ENCODE results near the gene SLC9C2. TPM values are rescaled to one million over a fixed set of nuclear protein-coding genes. Genes with fewer than 3 reads are reported as not detected.
"Not testable (repeated sequence)": the region's sequence is repeated elsewhere in the genome, so short reads cannot be mapped to it uniquely, and the experiment has no call there.

Gene SLC9C2
- total RNA-seq, 2 experiments from 2014 or later = not detected

GRCh38 chr1:173467426-173467825, 135.4 kb downstream of the SLC9C2 start:
- Histone ChIP-seq H3K27me3 (ENCODE audit: control insufficient read depth in 1 of 2, insufficient read depth in 2 of 2, low read length in 2 of 2) (no peaks in the 10 kb centered on the region), H3K4me1 (ENCODE audit: insufficient read depth, low read length) (no peaks in the 10 kb centered on the region), H3K27ac (ENCODE audit: low read depth in 1 of 2, low read length in 2 of 2) (no peak overlapping the region), H3K4me3 (ENCODE audit: low read length) (no peak overlapping the region), H3K9me3 (ENCODE audit: control insufficient read depth in 1 of 2, insufficient read depth in 1 of 2, low read length in 2 of 2) (peaks cover 7 to 12% of the 10 kb centered on the region in 2 experiments), H3K36me3 (ENCODE audit: insufficient read depth, low read length) (peaks cover 3% of the 10 kb centered on the region)
- no peak overlapping the region for H3K4me3 Mint-ChIP-seq
- H3K9me3 Mint-ChIP-seq = peaks cover 20% of the 10 kb centered on the region
- ATAC-seq (ENCODE audit: poor library complexity) (no peak), DNase-seq (no peak)
- H3K4me1 Mint-ChIP-seq (ENCODE audit: low read depth) = peaks cover 31% of the 10 kb centered on the region
- intact Hi-C loops (cut with DNase I, micrococcal nuclease) = no loop called here
- H3K27me3 Mint-ChIP-seq = no peaks in the 10 kb centered on the region
- ChIA-PET POLR2A (interaction anchor here (1.6 kb wide), 1 partner anchor 9 kb away, joined by 4 read pairs; no protein-coding TSS in a partner anchor), CTCF (interaction anchor here (0.8 to 1.1 kb wide), 2 partner anchors 17 to 36 kb away, joined by 3 read pairs; no protein-coding TSS in a partner anchor)
- TF ChIP-seq CTCF (IDR thresholded peaks at IDR 0.05) = no peak
- no peak overlapping the region for H3K27ac Mint-ChIP-seq
- peaks cover 98% of the 10 kb centered on the region for H3K36me3 Mint-ChIP-seq (ENCODE audit: low read depth)

GRCh38 chr1:173464185-173464584, 138.7 kb downstream of the SLC9C2 start:
- CTCF ChIA-PET = not testable (repeated sequence)

GRCh38 chr1:173462666-173463065, 140.2 kb downstream of the SLC9C2 start:
- ATAC-seq (ENCODE audit: poor library complexity); intact Hi-C loops (cut with DNase I, micrococcal nuclease); DNase-seq; H3K4me1 ChIP-seq (ENCODE audit: insufficient read depth, low read length); H3K4me3 ChIP-seq (ENCODE audit: low read length); H3K27me3 Mint-ChIP-seq; H3K27me3 ChIP-seq (ENCODE audit: control insufficient read depth in 1 of 2, insufficient read depth in 2 of 2, low read length in 2 of 2); H3K4me3 Mint-ChIP-seq; H3K27ac ChIP-seq (ENCODE audit: low read depth in 1 of 2, low read length in 2 of 2); H3K27ac Mint-ChIP-seq; H3K9me3 ChIP-seq (ENCODE audit: control insufficient read depth in 1 of 2, insufficient read depth in 1 of 2, low read length in 2 of 2): not testable (repeated sequence)
- H3K36me3 ChIP-seq (ENCODE audit: insufficient read depth, low read length) = peaks cover 28% of the 10 kb centered on the region
- Mint-ChIP-seq H3K9me3 (peaks cover 10% of the 10 kb centered on the region), H3K36me3 (ENCODE audit: low read depth) (peaks cover 94% of the 10 kb centered on the region), H3K4me1 (ENCODE audit: low read depth) (peaks cover 38% of the 10 kb centered on the region)
- ChIA-PET POLR2A (interaction anchor here (1.8 kb wide), 1 partner anchor 14 kb away, joined by 6 read pairs; the partner anchor contains the start of gene PRDX6), CTCF (interaction anchor here (0.6 kb wide), 1 partner anchor 1689 kb away, joined by 3 read pairs; no protein-coding TSS in a partner anchor)

More at GRCh38 chr1:173464185-173464584, 138.7 kb downstream of the SLC9C2 start:
- DNase-seq; H3K27me3 Mint-ChIP-seq; H3K27me3 ChIP-seq (ENCODE audit: control insufficient read depth in 1 of 2, insufficient read depth in 2 of 2, low read length in 2 of 2); H3K27ac Mint-ChIP-seq; H3K4me1 ChIP-seq (ENCODE audit: insufficient read depth, low read length); H3K9me3 ChIP-seq (ENCODE audit: control insufficient read depth in 1 of 2, insufficient read depth in 1 of 2, low read length in 2 of 2); H3K4me3 ChIP-seq (ENCODE audit: low read length); H3K4me3 Mint-ChIP-seq; intact Hi-C loops (cut with DNase I, micrococcal nuclease); ATAC-seq (ENCODE audit: poor library complexity); H3K27ac ChIP-seq (ENCODE audit: low read depth in 1 of 2, low read length in 2 of 2): not testable (repeated sequence)
- peaks cover 97% of the 10 kb centered on the region for H3K36me3 Mint-ChIP-seq (ENCODE audit: low read depth)
- POLR2A ChIA-PET = interaction anchor here (1.8 kb wide), 1 partner anchor 12 kb away, joined by 6 read pairs; the partner anchor contains the start of gene PRDX6
- peaks cover 37% of the 10 kb centered on the region for H3K4me1 Mint-ChIP-seq (ENCODE audit: low read depth)
- H3K36me3 ChIP-seq (ENCODE audit: insufficient read depth, low read length) = peaks cover 28% of the 10 kb centered on the region
- H3K9me3 Mint-ChIP-seq = peaks cover 12% of the 10 kb centered on the region

GRCh38 chr1:173459885-173460284, 143.0 kb downstream of the SLC9C2 start:
- intact Hi-C loops (cut with DNase I, micrococcal nuclease) = no loop called here
- Histone ChIP-seq H3K9me3 (ENCODE audit: control insufficient read depth in 1 of 2, insufficient read depth in 1 of 2, low read length in 2 of 2) (peaks cover 0 to 4% of the 10 kb centered on the region in 2 experiments), H3K27me3 (ENCODE audit: control insufficient read depth in 1 of 2, insufficient read depth in 2 of 2, low read length in 2 of 2) (no peaks in the 10 kb centered on the region), H3K27ac (ENCODE audit: low read depth in 1 of 2, low read length in 2 of 2) (no peak overlapping the region), H3K4me1 (ENCODE audit: insufficient read depth, low read length) (peaks cover 13% of the 10 kb centered on the region), H3K4me3 (ENCODE audit: low read length) (no peak overlapping the region), H3K36me3 (ENCODE audit: insufficient read depth, low read length) (peaks cover 25% of the 10 kb centered on the region)
- Mint-ChIP-seq H3K9me3 (peaks cover 7% of the 10 kb centered on the region), H3K4me3 (no peak overlapping the region), H3K27me3 (no peaks in the 10 kb centered on the region), H3K36me3 (ENCODE audit: low read depth) (peaks cover 94% of the 10 kb centered on the region), H3K27ac (no peak overlapping the region), H3K4me1 (ENCODE audit: low read depth) (peaks cover 49% of the 10 kb centered on the region)
- no peak for DNase-seq
- TF ChIP-seq CTCF (IDR thresholded peaks at IDR 0.05) = no peak
- ChIA-PET POLR2A (no interaction called here), CTCF (no interaction called here)
- no peak for ATAC-seq (ENCODE audit: poor library complexity)
